Psoas muscle (tissue), 8 donors: Measurements from ENCODE around the gene CALCOCO2. TPM values are rescaled to one million over a fixed set of nuclear protein-coding genes. Genes with fewer than 3 reads are reported as not detected.

ENCODE experiments used
- ATAC-seq, 4 donors: fragments of 200-7000 bp; cut with Tn5 transposase; one replicate each; pipeline ENCODE4 v1.9.1; 2020; ENCODE audit warnings: moderate library complexity in 3 of 4, mild to moderate bottlenecking in 2 of 4
- DNase-seq, 2 donors: peaks; one replicate each; pipeline ENCODE4 v3.0.0-alpha.2; 2020
- H3K27ac ChIP-seq: fragments of 200-600 bp; one replicate; pipeline ENCODE4 v1.8.0; 2022
- H3K27me3 ChIP-seq, 3 donors: fragments of 200-600 bp in 1 of 3; one replicate each; pipeline versions ENCODE4 v1.6.1 to v1.8.0; 2013 to 2022; ENCODE audit warnings: low read length in 2 of 3, mild to moderate bottlenecking in 2 of 3, moderate library complexity in 1 of 3; ENCODE audit not compliant: insufficient read depth in 3 of 3
- H3K36me3 ChIP-seq, 2 donors: fragments of 200-600 bp in 1 of 2; one replicate each; pipeline versions ENCODE4 v1.6.1 to v1.8.0; 2013 to 2022; ENCODE audit warnings: low read depth in 1 of 2, mild to moderate bottlenecking in 1 of 2, moderate library complexity in 1 of 2; ENCODE audit not compliant: insufficient read depth in 1 of 2
- H3K4me1 ChIP-seq: fragments of 200-600 bp; one replicate; pipeline ENCODE4 v1.8.0; 2022
- H3K4me3 ChIP-seq: fragments of 200-600 bp; one replicate; pipeline ENCODE4 v1.8.0; 2022; ENCODE audit warnings: mild to moderate bottlenecking
- H3K9me3 ChIP-seq: fragments of 200-600 bp; one replicate; pipeline ENCODE4 v1.8.0; 2022
- WGBS, 3 donors: extraction: QIAGEN DNeasy Blood & Tissue Kit; methylation state at CpG; one replicate each; pipeline versions ENCODE4 v1.1.6 to v1.1.7; 2013; 5-methylcytosine and 5-hydroxymethylcytosine counted together
- intact Hi-C, 2 donors: fragments of 100-400 bp; cut with DNase I; formaldehyde crosslinking; loops; one replicate each; pipeline versions ENCODE4 v1.11.0 to v1.14.2; 2022
- polyA plus RNA-seq, 3 donors: library from polyadenylated mRNA; stranded (reverse); fragments of 200-250 nt; gene quantifications; one replicate each; pipeline ENCODE4 v1.2.3, GENCODE V29; 2013
- total RNA-seq, 4 donors: library from RNA; stranded (reverse); fragmentation: NEBNext Ultra II Directional in 2 of 4; extraction: Animal tissue kit (Norgen Biotek cat#: 25700) in 2 of 4; gene quantifications; one replicate each; pipeline versions ENCODE4 v1.2.1 to v1.2.4, GENCODE V29; 2021 to 2023
- TF ChIP-seq, protein P1 (sequence below): fragments of 200-600 bp; IDR thresholded peaks from one replicate; pipeline ENCODE4 v1.8.0; 2022; ENCODE audit warnings: antibody characterized with exemption
- donor health status: healthy with polysubstance abuse.
- donor health status: DM: no; HTN: no; CAD: no; lungs with moderate emphysema.
- donor health status: Bipolar disorder and iron deficiency.
- donor health status: healthy.
- donor health status: DM: yes; HTN: yes; CAD: no.
- donor health status: DM: no; HTN: no; CAD: no.
- donor health status: DM: no; HTN: no; CAD: no.
- donor health status: DM: yes; HTN: yes; CAD: no.

CALCOCO2 gene
- total and polyA plus RNA-seq, 7 donors, result 87.2 to 212 (median 172) TPM

DNA sequence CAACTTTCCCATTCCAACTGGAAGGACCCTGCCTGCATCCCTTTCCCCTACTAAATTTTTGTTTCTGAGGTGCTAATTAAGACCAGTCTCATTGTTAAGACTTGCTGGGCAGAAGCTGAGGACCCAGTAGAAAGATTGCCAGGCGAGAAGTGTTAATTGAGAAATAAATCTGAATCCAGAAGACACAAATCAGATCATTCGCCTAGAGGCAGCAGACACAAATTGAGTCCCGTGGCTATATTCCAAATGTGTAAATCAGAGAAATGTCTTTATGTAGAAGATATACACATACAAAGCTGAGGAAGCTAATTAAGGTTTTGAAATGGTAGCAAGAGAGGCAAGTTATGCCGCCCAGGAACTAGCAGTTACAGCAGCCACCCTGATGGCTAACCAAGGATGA is 29.6 kb downstream of the CALCOCO2 start:
- no peak overlapping the region for H3K27ac ChIP-seq
- no peaks in the 10 kb centered on the region for H3K4me1 ChIP-seq
- intact Hi-C loops, result no loop called here
- ATAC-seq, result no peak
- no peak for DNase-seq
- no peaks in the 10 kb centered on the region for H3K27me3 ChIP-seq
- no peaks in the 10 kb centered on the region for H3K9me3 ChIP-seq
- TF ChIP-seq, protein P1, sequence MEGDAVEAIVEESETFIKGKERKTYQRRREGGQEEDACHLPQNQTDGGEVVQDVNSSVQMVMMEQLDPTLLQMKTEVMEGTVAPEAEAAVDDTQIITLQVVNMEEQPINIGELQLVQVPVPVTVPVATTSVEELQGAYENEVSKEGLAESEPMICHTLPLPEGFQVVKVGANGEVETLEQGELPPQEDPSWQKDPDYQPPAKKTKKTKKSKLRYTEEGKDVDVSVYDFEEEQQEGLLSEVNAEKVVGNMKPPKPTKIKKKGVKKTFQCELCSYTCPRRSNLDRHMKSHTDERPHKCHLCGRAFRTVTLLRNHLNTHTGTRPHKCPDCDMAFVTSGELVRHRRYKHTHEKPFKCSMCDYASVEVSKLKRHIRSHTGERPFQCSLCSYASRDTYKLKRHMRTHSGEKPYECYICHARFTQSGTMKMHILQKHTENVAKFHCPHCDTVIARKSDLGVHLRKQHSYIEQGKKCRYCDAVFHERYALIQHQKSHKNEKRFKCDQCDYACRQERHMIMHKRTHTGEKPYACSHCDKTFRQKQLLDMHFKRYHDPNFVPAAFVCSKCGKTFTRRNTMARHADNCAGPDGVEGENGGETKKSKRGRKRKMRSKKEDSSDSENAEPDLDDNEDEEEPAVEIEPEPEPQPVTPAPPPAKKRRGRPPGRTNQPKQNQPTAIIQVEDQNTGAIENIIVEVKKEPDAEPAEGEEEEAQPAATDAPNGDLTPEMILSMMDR, result no peak
- H3K36me3 ChIP-seq, result peaks cover 25 to 100% of the 10 kb centered on the region in 2 donors
- WGBS, 3 donors, result 93 to 95% (median 94%) methylated on average over 4 of the region's 4 CpGs
- H3K4me3 ChIP-seq, result no peak overlapping the region

DNA sequence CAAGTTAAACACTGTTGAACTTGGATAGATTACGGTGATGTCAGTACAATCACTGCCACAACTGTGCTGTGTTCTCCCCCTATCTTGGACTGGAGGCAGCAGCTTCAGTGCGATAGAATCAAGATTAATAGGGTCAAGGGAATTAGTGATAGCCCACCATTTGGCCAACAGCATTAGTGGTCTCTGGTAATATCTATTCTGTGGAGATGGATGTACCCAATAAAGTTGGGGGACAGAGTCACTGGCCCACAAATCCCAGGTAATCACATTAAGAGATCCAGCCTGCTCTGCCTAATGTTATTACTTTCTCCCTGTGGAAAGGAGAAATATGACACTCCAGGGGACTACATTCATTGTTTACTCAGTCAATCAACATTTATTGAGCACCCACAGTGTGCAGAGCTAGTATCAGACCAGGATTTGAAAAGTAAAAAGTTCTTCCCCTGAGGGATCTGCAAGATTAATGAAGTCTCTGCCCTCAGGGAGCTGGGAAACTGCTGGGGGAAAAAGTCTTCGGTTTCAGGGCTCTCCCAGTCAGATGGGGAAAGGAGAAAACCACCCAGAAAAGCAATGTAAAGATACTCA is 38.2 kb downstream of the CALCOCO2 start:
- 58 to 67% (median 62%) methylated on average over 3 of the region's 3 CpGs for WGBS, 3 donors
- H3K27me3 ChIP-seq, result no peaks in the 10 kb centered on the region
- intact Hi-C loops, result no loop called here
- no peak overlapping the region for H3K27ac ChIP-seq
- TF ChIP-seq, protein P1, result no peak
- H3K36me3 ChIP-seq, result peaks cover 4 to 29% of the 10 kb centered on the region in 2 donors
- peaks cover 5% of the 10 kb centered on the region for H3K4me1 ChIP-seq
- no peak overlapping the region for H3K4me3 ChIP-seq
- no peak for ATAC-seq
- no peak for DNase-seq
- H3K9me3 ChIP-seq, result no peaks in the 10 kb centered on the region

DNA sequence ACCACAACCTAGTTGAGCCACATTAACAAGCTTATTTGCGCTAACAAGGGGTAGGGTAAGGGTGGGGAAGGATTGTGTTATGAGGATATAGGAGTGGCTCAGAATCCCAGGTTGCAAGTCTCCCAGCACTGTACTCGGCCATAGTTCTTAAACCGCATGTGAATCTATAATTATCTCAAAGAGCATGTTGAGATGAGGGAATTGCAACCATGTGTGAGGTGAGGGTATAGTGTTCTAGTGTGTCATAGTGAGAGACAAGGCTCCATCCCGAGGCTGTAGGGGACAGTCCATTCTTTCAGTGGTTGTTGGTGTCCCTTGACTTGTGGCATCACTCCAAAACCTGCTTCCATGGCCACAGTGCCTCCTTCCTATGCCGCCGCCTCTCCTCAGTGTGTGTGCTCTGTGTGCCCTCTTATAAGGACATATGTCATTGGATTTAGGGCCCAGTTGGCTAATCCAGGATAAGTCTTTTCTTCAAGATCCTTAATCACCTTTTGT is 39.0 kb downstream of the CALCOCO2 start:
- WGBS, 3 donors, result 57 to 69% (median 66%) methylated on average over 6 of the region's 6 CpGs
- Histone ChIP-seq H3K36me3 (peaks cover 0 to 20% of the 10 kb centered on the region in 2 donors), H3K4me3 (no peak overlapping the region), H3K9me3 (no peaks in the 10 kb centered on the region), H3K4me1 (peaks cover 5% of the 10 kb centered on the region), H3K27me3 (no peaks in the 10 kb centered on the region), H3K27ac (no peak overlapping the region)
- intact Hi-C loops, result no loop called here
- DNase-seq, result no peak
- TF ChIP-seq, protein P1, result no peak
- ATAC-seq, result peak in 3 of 4 donors; percentile 29 to 38 (median 38)

DNA sequence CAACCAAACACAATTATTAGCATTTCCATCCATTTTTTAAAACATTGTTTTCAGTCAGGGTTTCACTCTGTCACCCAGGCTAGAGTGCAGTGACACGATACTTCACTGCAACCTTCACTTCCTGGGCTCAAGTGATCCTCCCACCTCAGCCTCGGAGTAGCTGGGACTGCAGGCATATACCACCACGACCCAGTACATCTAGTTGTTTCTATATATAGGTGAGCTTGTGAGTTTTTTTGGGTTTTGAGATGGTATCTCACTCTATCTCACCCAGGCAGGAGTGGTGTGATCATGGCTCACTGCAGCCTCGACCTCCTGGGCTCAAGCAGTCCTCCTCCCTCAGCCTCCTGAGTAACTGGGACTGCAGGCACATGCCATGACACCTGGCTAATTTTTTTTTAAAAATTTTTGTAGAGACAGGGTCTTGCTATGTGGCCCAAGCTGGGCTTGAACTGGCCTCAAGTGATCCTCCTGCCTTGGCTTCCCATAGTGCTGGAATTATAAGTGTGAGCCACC is 40.3 kb downstream of the CALCOCO2 start:
- TF ChIP-seq, protein P1, result no peak
- WGBS, 3 donors, result 67 to 69% (median 69%) methylated on average over 4 of the region's 4 CpGs
- ATAC-seq, result peak in 1 of 4 donors; percentile 4
- Histone ChIP-seq H3K4me3 (no peak overlapping the region), H3K27ac (no peak overlapping the region), H3K36me3 (peaks cover 0 to 8% of the 10 kb centered on the region in 2 donors), H3K4me1 (peaks cover 5% of the 10 kb centered on the region), H3K27me3 (no peaks in the 10 kb centered on the region), H3K9me3 (no peaks in the 10 kb centered on the region)
- intact Hi-C loops, result no loop called here
- DNase-seq, result no peak
